Stimulated activated naive CD4-positive, alpha-beta T cell treated with Interleukin-2 at 50 U/mL for 16 hours (primary cell): Measurements from ENCODE around the gene SIM1.
"Not testable (repeated sequence)": the region's sequence is repeated elsewhere in the genome, so short reads cannot be mapped to it uniquely, and the experiment has no call there.

Experiments
- DNase-seq: peaks from one replicate; lab custom pipeline; 2025; lab: John Stamatoyannopoulos, UW

The SIM1 gene

GRCh38 chr6:100426241-100426640 is 38.5 kb downstream of the SIM1 start:
- DNase-seq = no peak

- DNase-seq = no peak
Measured at GRCh38 chr6:100420711-100421110, 44.0 kb downstream of the SIM1 start.

GRCh38 chr6:100417036-100417435 is 47.7 kb downstream of the SIM1 start:
- no peak for DNase-seq

GRCh38 chr6:100415768-100416167 is 49.0 kb downstream of the SIM1 start:
- no peak for DNase-seq

- no peak for DNase-seq
Measured at GRCh38 chr6:100412872-100413271, 51.8 kb downstream of the SIM1 start.

- no peak for DNase-seq
Measured at GRCh38 chr6:100404051-100404450, 60.7 kb downstream of the SIM1 start.

GRCh38 chr6:100393493-100393892 is 71.2 kb downstream of the SIM1 start:
- DNase-seq = no peak

- no peak for DNase-seq
Measured at GRCh38 chr6:100392423-100392822, 72.3 kb downstream of the SIM1 start.

GRCh38 chr6:100388868-100389519 is 75.7 kb downstream of the SIM1 start:
- DNase-seq = no peak

- no peak for DNase-seq
Measured at GRCh38 chr6:100382767-100383195, 81.9 kb downstream of the SIM1 start.

GRCh38 chr6:100382031-100382430 is 82.7 kb downstream of the SIM1 start:
- no peak for DNase-seq

- no peak for DNase-seq
Measured at GRCh38 chr6:100381111-100381510, 83.6 kb downstream of the SIM1 start.

- no peak for DNase-seq
Measured at GRCh38 chr6:100379386-100379785, 85.3 kb downstream of the SIM1 start.

GRCh38 chr6:100378576-100378975 is 86.1 kb downstream of the SIM1 start:
- DNase-seq = no peak

GRCh38 chr6:100376103-100376502 is 88.6 kb downstream of the SIM1 start:
- no peak for DNase-seq

- no peak for DNase-seq
Measured at GRCh38 chr6:100372326-100373091, 92.2 kb downstream of the SIM1 start.

- no peak for DNase-seq
Measured at GRCh38 chr6:100371591-100371990, 93.1 kb downstream of the SIM1 start.

GRCh38 chr6:100370265-100370664 is 94.5 kb downstream of the SIM1 start:
- no peak for DNase-seq

- DNase-seq = no peak
Measured at GRCh38 chr6:100366419-100366818, 98.3 kb downstream of the SIM1 start.

GRCh38 chr6:100363651-100364050 is 101.1 kb downstream of the SIM1 start:
- no peak for DNase-seq

- DNase-seq = not testable (repeated sequence)
Measured at GRCh38 chr6:100354736-100355641, 109.7 kb downstream of the SIM1 start.

- DNase-seq = no peak
Measured at GRCh38 chr6:100353276-100354015, 111.3 kb downstream of the SIM1 start.
